ENCODE data around the gene SORBS1.
"Not testable (repeated sequence)": the region's sequence is repeated elsewhere in the genome, so short reads cannot be mapped to it uniquely, and the experiment has no call there.

The SORBS1 gene

GRCh38 chr10:95353123-95353522 is 208.0 kb downstream of the SORBS1 start:
- H3K36me3 ChIP-seq (ENCODE audit: insufficient read depth), result no peaks in the 10 kb centered on the region
- no peak overlapping the region for H3K4me2 ChIP-seq
- H3K9ac ChIP-seq, result no peak overlapping the region
- no peaks in the 10 kb centered on the region for H3K4me1 ChIP-seq (ENCODE audit: low read depth, poor library complexity, severe bottlenecking)
- H2AFZ ChIP-seq (ENCODE audit: low read depth), result no peak overlapping the region
- H3K27ac ChIP-seq, result no peak overlapping the region
- no peaks in the 10 kb centered on the region for H3K79me2 ChIP-seq (ENCODE audit: insufficient read depth, low read depth)
- TF ChIP-seq, protein P1, sequence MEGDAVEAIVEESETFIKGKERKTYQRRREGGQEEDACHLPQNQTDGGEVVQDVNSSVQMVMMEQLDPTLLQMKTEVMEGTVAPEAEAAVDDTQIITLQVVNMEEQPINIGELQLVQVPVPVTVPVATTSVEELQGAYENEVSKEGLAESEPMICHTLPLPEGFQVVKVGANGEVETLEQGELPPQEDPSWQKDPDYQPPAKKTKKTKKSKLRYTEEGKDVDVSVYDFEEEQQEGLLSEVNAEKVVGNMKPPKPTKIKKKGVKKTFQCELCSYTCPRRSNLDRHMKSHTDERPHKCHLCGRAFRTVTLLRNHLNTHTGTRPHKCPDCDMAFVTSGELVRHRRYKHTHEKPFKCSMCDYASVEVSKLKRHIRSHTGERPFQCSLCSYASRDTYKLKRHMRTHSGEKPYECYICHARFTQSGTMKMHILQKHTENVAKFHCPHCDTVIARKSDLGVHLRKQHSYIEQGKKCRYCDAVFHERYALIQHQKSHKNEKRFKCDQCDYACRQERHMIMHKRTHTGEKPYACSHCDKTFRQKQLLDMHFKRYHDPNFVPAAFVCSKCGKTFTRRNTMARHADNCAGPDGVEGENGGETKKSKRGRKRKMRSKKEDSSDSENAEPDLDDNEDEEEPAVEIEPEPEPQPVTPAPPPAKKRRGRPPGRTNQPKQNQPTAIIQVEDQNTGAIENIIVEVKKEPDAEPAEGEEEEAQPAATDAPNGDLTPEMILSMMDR (conservative IDR thresholded peaks at IDR 0.05; ENCODE audit: low read depth, low read length), result no peak
- no peaks in the 10 kb centered on the region for H4K20me1 ChIP-seq (ENCODE audit: insufficient read depth)
- no peaks in the 10 kb centered on the region for H3K27me3 ChIP-seq (ENCODE audit: insufficient read depth, low read depth)
- H3K4me3 ChIP-seq (IDR thresholded peaks at IDR 0.05; ENCODE audit: insufficient read depth, low read depth, low read length), result no peak overlapping the region

GRCh38 chr10:95352684-95353083 is 208.5 kb downstream of the SORBS1 start:
- Histone ChIP-seq H3K27me3 (ENCODE audit: insufficient read depth, low read depth) (no peaks in the 10 kb centered on the region), H3K36me3 (ENCODE audit: insufficient read depth) (no peaks in the 10 kb centered on the region), H3K4me3 (IDR thresholded peaks at IDR 0.05; ENCODE audit: insufficient read depth, low read depth, low read length) (no peak overlapping the region), H3K9ac (no peak overlapping the region), H2AFZ (ENCODE audit: low read depth) (no peak overlapping the region), H3K79me2 (ENCODE audit: insufficient read depth, low read depth) (no peaks in the 10 kb centered on the region), H3K4me1 (ENCODE audit: low read depth, poor library complexity, severe bottlenecking) (no peaks in the 10 kb centered on the region), H3K4me2 (no peak overlapping the region), H4K20me1 (ENCODE audit: insufficient read depth) (no peaks in the 10 kb centered on the region), H3K27ac (no peak overlapping the region)
- TF ChIP-seq, protein P1 (conservative IDR thresholded peaks at IDR 0.05; ENCODE audit: low read depth, low read length), result no peak

- no peak overlapping the region for H3K9ac ChIP-seq
- no peak overlapping the region for H2AFZ ChIP-seq (ENCODE audit: low read depth)
- no peaks in the 10 kb centered on the region for H3K4me1 ChIP-seq (ENCODE audit: low read depth, poor library complexity, severe bottlenecking)
- TF ChIP-seq, protein P1 (conservative IDR thresholded peaks at IDR 0.05; ENCODE audit: low read depth, low read length), result no peak
- no peaks in the 10 kb centered on the region for H3K79me2 ChIP-seq (ENCODE audit: insufficient read depth, low read depth)
- no peaks in the 10 kb centered on the region for H3K36me3 ChIP-seq (ENCODE audit: insufficient read depth)
- no peak overlapping the region for H3K4me3 ChIP-seq (IDR thresholded peaks at IDR 0.05; ENCODE audit: insufficient read depth, low read depth, low read length)
- no peaks in the 10 kb centered on the region for H4K20me1 ChIP-seq (ENCODE audit: insufficient read depth)
- H3K27ac ChIP-seq, result no peak overlapping the region
- no peaks in the 10 kb centered on the region for H3K27me3 ChIP-seq (ENCODE audit: insufficient read depth, low read depth)
- H3K4me2 ChIP-seq, result no peak overlapping the region
Observed at GRCh38 chr10:95350830-95351228, 210.3 kb downstream of the SORBS1 start.

DNA sequence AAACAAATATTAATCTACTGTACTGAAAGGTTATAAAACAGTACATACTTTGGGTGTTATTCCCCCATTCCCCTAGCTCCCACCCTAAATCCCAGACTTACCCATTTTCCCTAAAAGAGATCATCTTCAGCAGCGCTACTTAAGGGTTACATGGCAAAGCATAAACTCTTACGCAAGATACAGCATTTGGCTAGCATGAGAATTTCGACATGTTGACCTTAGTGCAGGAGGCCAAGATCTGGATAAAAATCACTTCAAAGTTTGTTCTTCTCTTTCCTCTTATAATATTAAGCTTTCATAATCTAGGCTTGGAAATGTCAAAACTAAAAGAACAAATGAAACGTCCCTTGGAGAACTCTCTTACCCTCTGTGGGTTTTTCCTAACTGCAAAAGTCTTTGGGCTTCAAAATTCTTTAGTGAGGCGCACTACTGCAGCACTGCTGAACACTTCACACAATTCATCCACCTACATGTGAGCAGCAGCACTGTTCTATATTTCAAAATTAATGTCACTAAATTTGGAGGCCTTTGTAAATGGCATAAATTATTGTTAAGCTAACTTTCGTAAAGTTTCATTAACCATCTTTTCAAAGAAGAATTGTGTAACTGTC is 210.8 kb downstream of the SORBS1 start:
- Histone ChIP-seq H3K4me3 (IDR thresholded peaks at IDR 0.05; ENCODE audit: insufficient read depth, low read depth, low read length) (no peak overlapping the region), H3K9ac (no peak overlapping the region), H3K36me3 (ENCODE audit: insufficient read depth) (no peaks in the 10 kb centered on the region), H2AFZ (ENCODE audit: low read depth) (no peak overlapping the region), H4K20me1 (ENCODE audit: insufficient read depth) (no peaks in the 10 kb centered on the region), H3K79me2 (ENCODE audit: insufficient read depth, low read depth) (no peaks in the 10 kb centered on the region), H3K27ac (no peak overlapping the region), H3K4me2 (no peak overlapping the region), H3K4me1 (ENCODE audit: low read depth, poor library complexity, severe bottlenecking) (no peaks in the 10 kb centered on the region), H3K27me3 (ENCODE audit: insufficient read depth, low read depth) (no peaks in the 10 kb centered on the region)
- TF ChIP-seq, protein P1 (conservative IDR thresholded peaks at IDR 0.05; ENCODE audit: low read depth, low read length), result no peak

GRCh38 chr10:95347402-95347766 is 213.8 kb downstream of the SORBS1 start:
- not testable (repeated sequence) for H3K27ac ChIP-seq; H3K4me3 ChIP-seq (IDR thresholded peaks at IDR 0.05; ENCODE audit: insufficient read depth, low read depth, low read length); H3K36me3 ChIP-seq (ENCODE audit: insufficient read depth); H3K4me1 ChIP-seq (ENCODE audit: low read depth, poor library complexity, severe bottlenecking); H3K79me2 ChIP-seq (ENCODE audit: insufficient read depth, low read depth); H3K27me3 ChIP-seq (ENCODE audit: insufficient read depth, low read depth); H2AFZ ChIP-seq (ENCODE audit: low read depth); H3K9ac ChIP-seq; H3K4me2 ChIP-seq; H4K20me1 ChIP-seq (ENCODE audit: insufficient read depth)

Data from KMS-11 (cell line).